ENCODE measurements around the gene CAMP. TPM values are rescaled to one million over a fixed set of nuclear protein-coding genes. Genes with fewer than 3 reads are reported as not detected.

CAMP gene
- total RNA-seq, 2 experiments from 2014 or later = not detected

GRCh38 chr3:48190911-48191310, 32.4 kb upstream of the CAMP start:
- no peak overlapping the region for H3K27ac Mint-ChIP-seq
- Histone ChIP-seq H3K36me3 (ENCODE audit: insufficient read depth, low read length) (no peaks in the 10 kb centered on the region), H3K4me1 (ENCODE audit: insufficient read depth, low read length) (peaks cover 18% of the 10 kb centered on the region), H3K4me3 (ENCODE audit: low read length) (no peak overlapping the region), H3K27me3 (ENCODE audit: control insufficient read depth in 1 of 2, insufficient read depth in 2 of 2, low read length in 2 of 2) (peaks cover 0 to 9% of the 10 kb centered on the region in 2 experiments), H3K9me3 (ENCODE audit: control insufficient read depth in 1 of 2, insufficient read depth in 1 of 2, low read length in 2 of 2) (no peaks in the 10 kb centered on the region), H3K27ac (ENCODE audit: low read depth in 1 of 2, low read length in 2 of 2) (no peak overlapping the region)
- ChIA-PET CTCF (no interaction called here), POLR2A (no interaction called here)
- H3K9me3 Mint-ChIP-seq = no peaks in the 10 kb centered on the region
- H3K4me1 Mint-ChIP-seq (ENCODE audit: low read depth) = peaks cover 19% of the 10 kb centered on the region
- H3K27me3 Mint-ChIP-seq = peaks cover 13% of the 10 kb centered on the region
- DNase-seq (no peak), ATAC-seq (ENCODE audit: poor library complexity) (no peak)
- intact Hi-C loops (cut with DNase I, micrococcal nuclease) = loop anchor here (2.0 to 5.0 kb wide), 2 partner anchors 106 to 246 kb away; no protein-coding TSS in a partner anchor
- TF ChIP-seq CTCF (IDR thresholded peaks at IDR 0.05) = no peak
- H3K36me3 Mint-ChIP-seq (ENCODE audit: low read depth) = no peaks in the 10 kb centered on the region
- no peak overlapping the region for H3K4me3 Mint-ChIP-seq

- POLR2A ChIA-PET = no interaction called here
- Mint-ChIP-seq H3K4me1 (ENCODE audit: low read depth) (no peaks in the 10 kb centered on the region), H3K36me3 (ENCODE audit: low read depth) (no peaks in the 10 kb centered on the region), H3K27ac (no peak overlapping the region), H3K27me3 (no peaks in the 10 kb centered on the region), H3K4me3 (no peak overlapping the region), H3K9me3 (no peaks in the 10 kb centered on the region)
- DNase-seq = peak in 5 of 14 experiments; percentile 7 to 40 (median 13)
- Histone ChIP-seq H3K27ac (ENCODE audit: low read depth in 1 of 2, low read length in 2 of 2) (no peak overlapping the region), H3K4me3 (ENCODE audit: low read length) (no peak overlapping the region), H3K36me3 (ENCODE audit: insufficient read depth, low read length) (no peaks in the 10 kb centered on the region), H3K4me1 (ENCODE audit: insufficient read depth, low read length) (no peaks in the 10 kb centered on the region), H3K27me3 (ENCODE audit: control insufficient read depth in 1 of 2, insufficient read depth in 2 of 2, low read length in 2 of 2) (no peaks in the 10 kb centered on the region), H3K9me3 (ENCODE audit: control insufficient read depth in 1 of 2, insufficient read depth in 1 of 2, low read length in 2 of 2) (no peaks in the 10 kb centered on the region)
- intact Hi-C loops (cut with DNase I, micrococcal nuclease) = loop anchor here in 1 of 2 experiments (5.0 kb wide), 1 partner anchor 243 kb away; no protein-coding TSS in a partner anchor
- ATAC-seq (ENCODE audit: poor library complexity) = no peak
- CTCF ChIA-PET = interaction anchor here (1.4 to 1.5 kb wide), 3 partner anchors 46 to 241 kb away, joined by 3 to 4 read pairs (median 3); no protein-coding TSS in a partner anchor
- peak; percentile 34 for TF ChIP-seq CTCF (IDR thresholded peaks at IDR 0.05)
Observed at GRCh38 chr3:48194446-48195071, 28.7 kb upstream of the CAMP start.

GRCh38 chr3:48196611-48197010, 26.7 kb upstream of the CAMP start:
- Mint-ChIP-seq H3K9me3 (no peaks in the 10 kb centered on the region), H3K27me3 (peaks cover 4% of the 10 kb centered on the region), H3K4me1 (ENCODE audit: low read depth) (no peaks in the 10 kb centered on the region), H3K27ac (no peak overlapping the region), H3K36me3 (ENCODE audit: low read depth) (no peaks in the 10 kb centered on the region), H3K4me3 (no peak overlapping the region)
- intact Hi-C loops (cut with DNase I, micrococcal nuclease) = no loop called here
- no peak for DNase-seq
- Histone ChIP-seq H3K4me3 (ENCODE audit: low read length) (no peak overlapping the region), H3K4me1 (ENCODE audit: insufficient read depth, low read length) (no peaks in the 10 kb centered on the region), H3K27ac (ENCODE audit: low read depth in 1 of 2, low read length in 2 of 2) (no peak overlapping the region), H3K36me3 (ENCODE audit: insufficient read depth, low read length) (no peaks in the 10 kb centered on the region), H3K9me3 (ENCODE audit: control insufficient read depth in 1 of 2, insufficient read depth in 1 of 2, low read length in 2 of 2) (no peaks in the 10 kb centered on the region), H3K27me3 (ENCODE audit: control insufficient read depth in 1 of 2, insufficient read depth in 2 of 2, low read length in 2 of 2) (no peaks in the 10 kb centered on the region)
- ChIA-PET POLR2A (no interaction called here), CTCF (no interaction called here)
- no peak for ATAC-seq (ENCODE audit: poor library complexity)
- TF ChIP-seq CTCF (IDR thresholded peaks at IDR 0.05) = no peak
